ENCODE results near the gene INO80.
"Not testable (repeated sequence)": the region's sequence is repeated elsewhere in the genome, so short reads cannot be mapped to it uniquely, and the experiment has no call there.

Gene INO80

GRCh38 chr15:40955141-40955903, 160.8 kb downstream of the INO80 start:
- peak overlapping the region; percentile 87 for H3K4me3 Mint-ChIP-seq
- peaks cover 33% of the 10 kb centered on the region for H3K27me3 Mint-ChIP-seq (ENCODE audit: low read depth, poor library complexity)
- H3K9me3 Mint-ChIP-seq = no peaks in the 10 kb centered on the region
- H3K27ac Mint-ChIP-seq = no peak overlapping the region
- no peak for TF ChIP-seq CTCF (IDR thresholded peaks at IDR 0.05)
- peaks cover 55% of the 10 kb centered on the region for H3K4me1 Mint-ChIP-seq
- DNase-seq = no peak
- no peaks in the 10 kb centered on the region for H3K36me3 Mint-ChIP-seq (ENCODE audit: low read depth)

- peak overlapping the region; percentile 87 for H3K4me3 Mint-ChIP-seq
- not testable (repeated sequence) for H3K36me3 Mint-ChIP-seq (ENCODE audit: low read depth); H3K27ac Mint-ChIP-seq; DNase-seq; H3K9me3 Mint-ChIP-seq
- H3K27me3 Mint-ChIP-seq (ENCODE audit: low read depth, poor library complexity) = peaks cover 35% of the 10 kb centered on the region
- H3K4me1 Mint-ChIP-seq = peaks cover 45% of the 10 kb centered on the region
These were observed 161.8 kb downstream of the INO80 start for GRCh38 chr15:40954158-40954848.

- no peaks in the 10 kb centered on the region for H3K9me3 Mint-ChIP-seq
- H3K27ac Mint-ChIP-seq = no peak overlapping the region
- TF ChIP-seq CTCF (IDR thresholded peaks at IDR 0.05) = no peak
- peaks cover 38% of the 10 kb centered on the region for H3K27me3 Mint-ChIP-seq (ENCODE audit: low read depth, poor library complexity)
- peak; percentile 52 for DNase-seq
- no peaks in the 10 kb centered on the region for H3K36me3 Mint-ChIP-seq (ENCODE audit: low read depth)
- H3K4me1 Mint-ChIP-seq = peaks cover 39% of the 10 kb centered on the region
- H3K4me3 Mint-ChIP-seq = peak overlapping the region; percentile 87
These were observed 162.4 kb downstream of the INO80 start for GRCh38 chr15:40953713-40954074.

GRCh38 chr15:40952901-40953712, 163.0 kb downstream of the INO80 start, which contains the start of gene CHAC1:
CHAC1 (plus strand) TSS chr15:40953471; CDS start chr15:40953584, 113 bp downstream.
- Mint-ChIP-seq H3K4me1 (peaks cover 33% of the 10 kb centered on the region), H3K27ac (no peak within 1 kb of the TSS), H3K36me3 (ENCODE audit: low read depth) (no peaks in the 10 kb centered on the region)

GRCh38 chr15:40952301-40952900, 163.7 kb downstream of the INO80 start:
- Mint-ChIP-seq H3K36me3 (ENCODE audit: low read depth) (no peaks in the 10 kb centered on the region), H3K27me3 (ENCODE audit: low read depth, poor library complexity) (peaks cover 38% of the 10 kb centered on the region), H3K4me3 (peak overlapping the region; percentile 87), H3K27ac (no peak overlapping the region), H3K9me3 (no peaks in the 10 kb centered on the region), H3K4me1 (peaks cover 29% of the 10 kb centered on the region)
- TF ChIP-seq CTCF (IDR thresholded peaks at IDR 0.05) = no peak
- no peak for DNase-seq

More at GRCh38 chr15:40952901-40953712, 163.0 kb downstream of the INO80 start, which contains the start of gene CHAC1:
- TF ChIP-seq CTCF (IDR thresholded peaks at IDR 0.05) = no peak
- H3K27me3 Mint-ChIP-seq (ENCODE audit: low read depth, poor library complexity) = peaks cover 38% of the 10 kb centered on the region
- no peaks in the 10 kb centered on the region for H3K9me3 Mint-ChIP-seq
- DNase-seq = peak; percentile 92
- H3K4me3 Mint-ChIP-seq = peak within 1 kb of the TSS; percentile 87
